DMS114 treated with DMSO at 0.1 percent for 48 hours (cell line): Measurements from ENCODE around the gene TXNL1.
"Not testable (repeated sequence)": the region's sequence is repeated elsewhere in the genome, so short reads cannot be mapped to it uniquely, and the experiment has no call there.

Experiments
- DNase-seq: peaks from one replicate; lab custom pipeline; 2025; ENCODE audit not compliant: unreplicated experiment; lab: John Stamatoyannopoulos, UW

Gene TXNL1

GRCh38 chr18:56645415-56646016 lies 7.1 kb upstream of the TXNL1 start:
- no peak for DNase-seq

- DNase-seq: no peak
These were observed 5.0 kb upstream of the TXNL1 start for GRCh38 chr18:56643381-56643780.

- DNase-seq: no peak
These were observed 3.4 kb upstream of the TXNL1 start for GRCh38 chr18:56641714-56642337.

GRCh38 chr18:56639571-56639970 lies 1.2 kb upstream of the TXNL1 start:
- no peak for DNase-seq

- no peak for DNase-seq
These were observed 651 bp upstream of the TXNL1 start for GRCh38 chr18:56639104-56639381.

GRCh38 chr18:56637711-56638231 lies 621 bp downstream of the TXNL1 start:
- DNase-seq: no peak

- DNase-seq: no peak
These were observed 1.2 kb downstream of the TXNL1 start for GRCh38 chr18:56637176-56637575.

- no peak for DNase-seq
These were observed 3.4 kb downstream of the TXNL1 start for GRCh38 chr18:56635007-56635406.

GRCh38 chr18:56632070-56633022 lies 6.0 kb downstream of the TXNL1 start:
- no peak for DNase-seq

- DNase-seq: no peak
These were observed 10.4 kb downstream of the TXNL1 start for GRCh38 chr18:56627991-56628390.

GRCh38 chr18:56615738-56616520 lies 22.5 kb downstream of the TXNL1 start:
- DNase-seq: no peak

- DNase-seq: no peak
These were observed 31.8 kb downstream of the TXNL1 start for GRCh38 chr18:56606618-56607017.

- no peak for DNase-seq
These were observed 40.0 kb downstream of the TXNL1 start for GRCh38 chr18:56598422-56598821.

- no peak for DNase-seq
These were observed 44.5 kb downstream of the TXNL1 start for GRCh38 chr18:56593906-56594305.

GRCh38 chr18:56580026-56580425 lies 58.4 kb downstream of the TXNL1 start:
- no peak for DNase-seq

- DNase-seq: no peak
These were observed 58.9 kb downstream of the TXNL1 start for GRCh38 chr18:56579451-56579850.

- no peak for DNase-seq
These were observed 61.4 kb downstream of the TXNL1 start for GRCh38 chr18:56576826-56577573.

- DNase-seq: peak; percentile 6
These were observed 62.4 kb downstream of the TXNL1 start for GRCh38 chr18:56575819-56576663.

GRCh38 chr18:56574861-56575260 lies 63.5 kb downstream of the TXNL1 start:
- DNase-seq: no peak

GRCh38 chr18:56572267-56572666 lies 66.1 kb downstream of the TXNL1 start:
- not testable (repeated sequence) for DNase-seq
